Endometrial microvascular endothelial cells (primary cell): ENCODE data around the gene SF3B2. TPM values are rescaled to one million over a fixed set of nuclear protein-coding genes. Genes with fewer than 3 reads are reported as not detected.
"Not testable (repeated sequence)": the region's sequence is repeated elsewhere in the genome, so short reads cannot be mapped to it uniquely, and the experiment has no call there.

ENCODE experiments used
- in situ Hi-C: cut with HindIII; loops from 2 replicates; pipeline ENCODE4 v1.10.0; 2017; ENCODE audit warnings: low sequenced_read_pairs, low pct_unique_long_range_greater_than_20kb; ENCODE audit errors: inconsistent ontology term
- total RNA-seq: library from RNA; depleted of rRNA; stranded (reverse); fragments of >200 nt; gene quantifications from one replicate; pipeline ENCODE4 v1.2.3, GENCODE V29; 2015; ENCODE audit errors: inconsistent ontology term

The SF3B2 gene
- 134 TPM for total RNA-seq

- in situ Hi-C loops, result no loop called here
Measured at GRCh38 chr11:66051766-66052663, at the start of gene SF3B2. SF3B2 (plus strand) TSS chr11:66052364; CDS start chr11:66052385, 21 bp downstream.

- in situ Hi-C loops, result no loop called here
Measured at GRCh38 chr11:66002648-66003225, 49.4 kb upstream of the SF3B2 start.

GRCh38 chr11:66003291-66003690 lies 48.9 kb upstream of the SF3B2 start:
- in situ Hi-C loops, result no loop called here

- in situ Hi-C loops, result no loop called here
Measured at GRCh38 chr11:66004186-66004585, 48.0 kb upstream of the SF3B2 start.

- in situ Hi-C loops, result no loop called here
Measured at GRCh38 chr11:66006134-66006890, 45.9 kb upstream of the SF3B2 start.

- in situ Hi-C loops, result no loop called here
Measured at GRCh38 chr11:66006891-66007176, 45.3 kb upstream of the SF3B2 start.

GRCh38 chr11:66007201-66007634 lies 44.9 kb upstream of the SF3B2 start:
- in situ Hi-C loops, result no loop called here

GRCh38 chr11:66008095-66008467 lies 44.1 kb upstream of the SF3B2 start:
- in situ Hi-C loops, result no loop called here

GRCh38 chr11:66008468-66009101 lies 43.6 kb upstream of the SF3B2 start:
- in situ Hi-C loops, result no loop called here

GRCh38 chr11:66010036-66010435 lies 42.1 kb upstream of the SF3B2 start:
- in situ Hi-C loops, result not testable (repeated sequence)

GRCh38 chr11:66011239-66011784 lies 40.9 kb upstream of the SF3B2 start:
- in situ Hi-C loops, result no loop called here

GRCh38 chr11:66011785-66012303 lies 40.3 kb upstream of the SF3B2 start, which contains the start of gene CST6:
CST6 (plus strand) TSS chr11:66012008; CDS start chr11:66012045, 37 bp downstream.
- in situ Hi-C loops, result no loop called here

GRCh38 chr11:66012371-66012945 lies 39.7 kb upstream of the SF3B2 start:
- in situ Hi-C loops, result no loop called here

GRCh38 chr11:66012946-66013761 lies 39.0 kb upstream of the SF3B2 start:
- in situ Hi-C loops, result no loop called here

- in situ Hi-C loops, result no loop called here
Measured at GRCh38 chr11:66013762-66014100, 38.4 kb upstream of the SF3B2 start.

GRCh38 chr11:66014804-66015453 lies 37.2 kb upstream of the SF3B2 start:
- in situ Hi-C loops, result no loop called here

GRCh38 chr11:66015454-66015881 lies 36.7 kb upstream of the SF3B2 start:
- in situ Hi-C loops, result no loop called here
